K562 (cell line): ENCODE measurements around the gene FFAR1. TPM values are rescaled to one million over a fixed set of nuclear protein-coding genes. Genes with fewer than 3 reads are reported as not detected.

Experiments
- BRF1 ChIP-seq: IDR thresholded peaks from 3 replicates; pipeline ENCODE4 v1.6.1; 2011; ENCODE audit warnings: borderline replicate concordance, mild to moderate bottlenecking; ENCODE audit not compliant: insufficient read length; ENCODE audit errors: extremely low read depth
- CBX8 ChIP-seq: fragments of 200-600 bp; sonication (generic); IDR thresholded peaks from 2 replicates; pipeline ENCODE4 v1.6.1; 2012; ENCODE audit warnings: borderline replicate concordance, mixed run types, low read depth, mild to moderate bottlenecking, moderate library complexity, mixed read lengths, low read length, control low read depth, inconsistent platforms; ENCODE audit not compliant: poor library complexity, severe bottlenecking; ENCODE audit errors: extremely low read depth
- CEBPG ChIP-seq, 3 experiments: fragments of 200-800 bp in 1 of 3; sonication (Bioruptor generic) in 1 of 3; sonication (generic) in 1 of 3; formaldehyde crosslinking in 1 of 3; IDR thresholded peaks in 2 of 3; conservative IDR thresholded peaks in 1 of 3; 2 replicates each; pipeline versions ENCODE4 v1.6.1 to v1.8.0; 2016 to 2022; ENCODE audit warnings: missing compliant biosample characterization in 2 of 3, missing genetic modification characterization in 2 of 3, mild to moderate bottlenecking in 1 of 3, missing genetic modification reagents in 1 of 3
- CREM ChIP-seq: IDR thresholded peaks from 2 replicates; pipeline ENCODE4 v1.6.1; 2014; ENCODE audit warnings: antibody characterized with exemption, low read depth
- FOXA1 ChIP-seq: fragments of 450-650 bp; IDR thresholded peaks from 2 replicates; pipeline ENCODE4 v1.6.1; 2016; ENCODE audit warnings: mild to moderate bottlenecking, borderline replicate concordance
- HDAC6 ChIP-seq: IDR thresholded peaks from 2 replicates; pipeline ENCODE4 v1.6.1; 2012; ENCODE audit warnings: low read depth, mild to moderate bottlenecking, control low read depth, inconsistent platforms, low read length, moderate library complexity
- HDAC8 ChIP-seq: fragments of 450-650 bp; IDR thresholded peaks from 2 replicates; pipeline ENCODE4 v1.6.1; 2016; ENCODE audit warnings: mild to moderate bottlenecking, missing genetic modification characterization, moderate library complexity, missing compliant biosample characterization
- HNRNPLL ChIP-seq: fragments of 200-400 bp; formaldehyde crosslinking; IDR thresholded peaks from 2 replicates; pipeline ENCODE4 v1.6.1; 2017; ENCODE audit warnings: low read length, low read depth, mild to moderate bottlenecking; ENCODE audit not compliant: poor library complexity, severe bottlenecking
- KLF1 ChIP-seq: fragments of 450-650 bp; IDR thresholded peaks from 2 replicates; pipeline ENCODE4 v1.6.1; 2016; ENCODE audit warnings: missing genetic modification characterization, missing compliant biosample characterization
- NCOA4 ChIP-seq: fragments of 450-650 bp; IDR thresholded peaks from 2 replicates; pipeline ENCODE4 v1.6.1; 2018; ENCODE audit warnings: mild to moderate bottlenecking; ENCODE audit not compliant: partially characterized antibody
- NFRKB ChIP-seq: fragments of 450-650 bp; IDR thresholded peaks from 2 replicates; pipeline ENCODE4 v1.6.1; 2016; ENCODE audit warnings: low read depth
- NFXL1 ChIP-seq: fragments of 450-650 bp; formaldehyde crosslinking; IDR thresholded peaks from 2 replicates; pipeline ENCODE4 v1.4.0; 2021; ENCODE audit warnings: mild to moderate bottlenecking
- NR1H2 ChIP-seq: sonication (generic); formaldehyde crosslinking; IDR thresholded peaks from 2 replicates; pipeline ENCODE4 v1.4.0; 2020; ENCODE audit warnings: mild to moderate bottlenecking, missing genetic modification reagents
- RFX5 ChIP-seq: IDR thresholded peaks from 2 replicates; pipeline ENCODE4 v1.6.1; 2011; ENCODE audit warnings: low read depth, mild to moderate bottlenecking, improper control_type of control experiment, low read length
- SRSF3 ChIP-seq: fragments of 200-400 bp; formaldehyde crosslinking; IDR thresholded peaks from 2 replicates; pipeline ENCODE4 v1.6.1; 2016; ENCODE audit warnings: mild to moderate bottlenecking, low read length, moderate library complexity; ENCODE audit not compliant: insufficient read depth
- ZBTB33 ChIP-seq: sonication (generic); formaldehyde crosslinking; IDR thresholded peaks from 2 replicates; pipeline ENCODE4 v1.8.1; 2023; ENCODE audit warnings: mild to moderate bottlenecking, missing genetic modification reagents
- ZC3H8 ChIP-seq: fragments of 450-650 bp; IDR thresholded peaks from 2 replicates; pipeline ENCODE4 v1.6.1; 2017
- ZNF232 ChIP-seq: sonication (generic); formaldehyde crosslinking; IDR thresholded peaks from 2 replicates; pipeline ENCODE4 v1.8.0; 2022; ENCODE audit warnings: mild to moderate bottlenecking, missing genetic modification reagents
- ZNF253 ChIP-seq: fragments of 250-450 bp; sonication (Bioruptor Pico); conservative IDR thresholded peaks from 2 replicates; pipeline ENCODE4 v1.6.1; 2021; ENCODE audit warnings: mild to moderate bottlenecking
- ZNF311 ChIP-seq: fragments of 250-450 bp; sonication (Bioruptor Pico); IDR thresholded peaks from 2 replicates; pipeline ENCODE4 v1.4.0; 2020; ENCODE audit warnings: mild to moderate bottlenecking, moderate library complexity
- ZNF668 ChIP-seq: fragments of 250-450 bp; sonication (Bioruptor Pico); IDR thresholded peaks from 2 replicates; pipeline ENCODE4 v1.8.0; 2022; ENCODE audit warnings: mild to moderate bottlenecking, inconsistent platforms
- ZNF717 ChIP-seq: fragments of 250-450 bp; sonication (Bioruptor Pico); IDR thresholded peaks from 2 replicates; pipeline ENCODE4 v1.5.0; 2021
- polyA plus RNA-seq, 8 experiments: library from polyadenylated mRNA; depleted of rRNA in 4 of 8; stranded (reverse) in 5 of 8; unstranded in 3 of 8; fragments of >200 nt; fragmentation: Nextera tagmentation in 2 of 8; fragmentation: Illumina TruSeq in 1 of 8; extraction: Ambion mirVana in 2 of 8; extraction: Trizol in 1 of 8; gene quantifications; 2 replicates each; pipeline versions ENCODE4 v1.2.1 to v1.2.3, GENCODE V29; 2011 to 2014; ENCODE audit warnings: inconsistent platforms in 1 of 8, missing spikeins in 1 of 8
- total RNA-seq, 7 experiments: library from RNA; depleted of rRNA in 6 of 7; stranded (reverse); fragments of >200 nt in 6 of 7; fragmentation: Illumina TruSeq in 2 of 7; extraction: Trizol in 2 of 7; gene quantifications; 2 replicates each; pipeline versions ENCODE4 v1.2.1 to v1.2.3, GENCODE V29; 2011 to 2021; ENCODE audit warnings: low replicate concordance in 1 of 7
- TF ChIP-seq, protein P1 (sequence below): fragments of 450-650 bp; conservative IDR thresholded peaks from 2 replicates; pipeline ENCODE4 v1.6.1; 2016; ENCODE audit warnings: missing genetic modification characterization, low read depth, mild to moderate bottlenecking, control low read depth, missing compliant biosample characterization
- TF ChIP-seq, protein P2 (sequence below): fragments of 450-650 bp; formaldehyde crosslinking; IDR thresholded peaks from 2 replicates; pipeline ENCODE4 v1.4.0; 2020; ENCODE audit warnings: mild to moderate bottlenecking, moderate library complexity

FFAR1 gene
- total and polyA plus RNA-seq, 9 of the 15 experiments (the other 6 are each of a cell fraction or from before 2014, with no cell fraction given), result not detected

DNA sequence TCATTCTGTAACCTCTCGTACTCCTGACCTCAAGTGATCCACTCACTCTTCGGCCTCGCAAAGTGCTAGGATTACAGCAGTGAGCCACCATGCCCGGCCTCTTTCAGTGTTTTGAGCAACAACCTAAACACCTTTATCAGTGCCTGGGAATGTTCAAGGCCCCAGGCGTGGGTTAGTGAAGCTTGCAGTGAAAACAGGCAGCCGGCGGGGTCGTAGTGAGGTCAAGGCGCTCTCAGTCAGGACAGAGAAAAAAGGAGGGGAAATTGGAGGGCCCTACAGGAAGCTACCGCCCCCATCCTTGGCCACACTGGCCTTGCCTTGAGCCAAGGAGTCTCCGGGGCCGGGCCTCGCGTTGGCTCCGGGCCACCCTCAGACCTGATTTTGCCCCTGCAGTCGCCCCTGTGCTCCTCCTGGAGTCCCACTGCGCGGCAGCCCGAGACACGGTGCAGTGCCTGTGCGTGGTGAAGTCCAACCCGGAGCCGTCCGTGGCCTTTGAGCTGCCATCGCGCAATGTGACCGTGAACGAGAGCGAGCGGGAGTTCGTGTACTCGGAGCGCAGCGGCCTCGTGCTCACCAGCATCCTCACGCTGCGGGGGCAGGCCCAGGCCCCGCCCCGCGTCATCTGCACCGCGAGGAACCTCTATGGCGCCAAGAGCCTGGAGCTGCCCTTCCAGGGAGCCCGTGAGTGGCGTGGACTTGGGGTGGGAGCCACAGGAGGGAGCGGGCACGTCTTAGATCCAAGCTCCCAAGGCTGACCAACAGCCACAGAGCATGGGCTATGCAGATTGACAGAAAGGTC, 38.0 kb upstream of the FFAR1 start (continued):
- TF ChIP-seq CBX8 (no peak), ZC3H8 (no peak), NFRKB (peak; percentile 80; the same call in 1 of the 2 replicates), NR1H2 (CRISPR knock-in tag) (no peak), NCOA4 (no peak), ZNF232 (CRISPR knock-in tag) (no peak), FOXA1 (no peak), ZNF717 (peak; percentile 60; the same call in 1 of the 2 replicates), ZNF253 (no peak), HNRNPLL (no peak), CEBPG (CRISPR knock-in tag; IDR thresholded peaks at IDR 0.05) (no peak), CEBPG (tag; conservative IDR thresholded peaks at IDR 0.05 in 1 of 2, IDR thresholded peaks at IDR 0.05 in 1 of 2) (no peak), BRF1 (no peak), ZNF668 (CRISPR knock-in tag) (peak; percentile 88), ZBTB33 (CRISPR knock-in tag) (peak; percentile 96), SRSF3 (no peak), ZNF311 (CRISPR knock-in tag) (no peak), NFXL1 (peak; percentile 67; the same call in 1 of the 2 replicates), RFX5 (no peak), HDAC8 (tag) (peak; percentile 88), HDAC6 (no peak), CREM (no peak), KLF1 (tag) (peak; percentile 86)
- TF ChIP-seq, protein P1, sequence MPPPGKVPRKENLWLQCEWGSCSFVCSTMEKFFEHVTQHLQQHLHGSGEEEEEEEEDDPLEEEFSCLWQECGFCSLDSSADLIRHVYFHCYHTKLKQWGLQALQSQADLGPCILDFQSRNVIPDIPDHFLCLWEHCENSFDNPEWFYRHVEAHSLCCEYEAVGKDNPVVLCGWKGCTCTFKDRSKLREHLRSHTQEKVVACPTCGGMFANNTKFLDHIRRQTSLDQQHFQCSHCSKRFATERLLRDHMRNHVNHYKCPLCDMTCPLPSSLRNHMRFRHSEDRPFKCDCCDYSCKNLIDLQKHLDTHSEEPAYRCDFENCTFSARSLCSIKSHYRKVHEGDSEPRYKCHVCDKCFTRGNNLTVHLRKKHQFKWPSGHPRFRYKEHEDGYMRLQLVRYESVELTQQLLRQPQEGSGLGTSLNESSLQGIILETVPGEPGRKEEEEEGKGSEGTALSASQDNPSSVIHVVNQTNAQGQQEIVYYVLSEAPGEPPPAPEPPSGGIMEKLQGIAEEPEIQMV, result peak; percentile 57; the same call in 1 of the 2 replicates
- TF ChIP-seq, protein P2, sequence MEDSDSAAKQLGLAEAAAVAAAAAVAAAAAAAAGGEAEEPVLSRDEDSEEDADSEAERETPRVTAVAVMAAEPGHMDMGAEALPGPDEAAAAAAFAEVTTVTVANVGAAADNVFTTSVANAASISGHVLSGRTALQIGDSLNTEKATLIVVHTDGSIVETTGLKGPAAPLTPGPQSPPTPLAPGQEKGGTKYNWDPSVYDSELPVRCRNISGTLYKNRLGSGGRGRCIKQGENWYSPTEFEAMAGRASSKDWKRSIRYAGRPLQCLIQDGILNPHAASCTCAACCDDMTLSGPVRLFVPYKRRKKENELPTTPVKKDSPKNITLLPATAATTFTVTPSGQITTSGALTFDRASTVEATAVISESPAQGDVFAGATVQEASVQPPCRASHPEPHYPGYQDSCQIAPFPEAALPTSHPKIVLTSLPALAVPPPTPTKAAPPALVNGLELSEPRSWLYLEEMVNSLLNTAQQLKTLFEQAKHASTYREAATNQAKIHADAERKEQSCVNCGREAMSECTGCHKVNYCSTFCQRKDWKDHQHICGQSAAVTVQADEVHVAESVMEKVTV (CRISPR knock-in tag), result no peak
